GM21825 (cell line): ENCODE results near the gene FAS.

ENCODE experiments used
- ATAC-seq: cut with Tn5 transposase; IDR thresholded peaks from one replicate; pipeline ENCODE4 v1.9.1; 2021; ENCODE audit warnings: mild to moderate bottlenecking, moderate library complexity; ENCODE audit not compliant: unreplicated experiment

FAS gene

GRCh38 chr10:88990384-88991160 is at the start of gene FAS:
TSS of gene FAS (plus strand) at chr10:88990798. CDS start at chr10:88990877, 79 bp downstream.
- peak; percentile 63 for ATAC-seq

- ATAC-seq = no peak
Observed at GRCh38 chr10:88941026-88941425, 49.6 kb upstream of the FAS start.

GRCh38 chr10:88943778-88944177 is 46.8 kb upstream of the FAS start:
- ATAC-seq = no peak

- ATAC-seq = peak; percentile 59
Observed at GRCh38 chr10:88944813-88945212, 45.8 kb upstream of the FAS start.

- ATAC-seq = no peak
Observed at GRCh38 chr10:88946200-88946599, 44.4 kb upstream of the FAS start.

- ATAC-seq = no peak
Observed at GRCh38 chr10:88946965-88947590, 43.5 kb upstream of the FAS start.

GRCh38 chr10:88949051-88949450 is 41.5 kb upstream of the FAS start:
- ATAC-seq = no peak

- ATAC-seq = no peak
Observed at GRCh38 chr10:88949912-88950837, 40.4 kb upstream of the FAS start.

GRCh38 chr10:88952647-88953111 is 37.9 kb upstream of the FAS start, which contains the start of gene ACTA2:
TSS of gene ACTA2 (minus strand) at chr10:88952773. CDS start at chr10:88948930, 3,843 bp downstream.
- no peak for ATAC-seq

- ATAC-seq = no peak
Observed at GRCh38 chr10:88953662-88954061, 36.9 kb upstream of the FAS start.

GRCh38 chr10:88954458-88955083 is 36.0 kb upstream of the FAS start:
- ATAC-seq = no peak

GRCh38 chr10:88957381-88957780 is 33.2 kb upstream of the FAS start:
- ATAC-seq = no peak

GRCh38 chr10:88958721-88959120 is 31.9 kb upstream of the FAS start:
- ATAC-seq = no peak

- no peak for ATAC-seq
Observed at GRCh38 chr10:88960802-88961201, 29.8 kb upstream of the FAS start.

GRCh38 chr10:88961266-88961665 is 29.3 kb upstream of the FAS start:
- ATAC-seq = no peak

GRCh38 chr10:88962336-88962735 is 28.3 kb upstream of the FAS start:
- no peak for ATAC-seq

GRCh38 chr10:88963318-88963717 is 27.3 kb upstream of the FAS start:
- ATAC-seq = no peak

GRCh38 chr10:88964360-88964759 is 26.2 kb upstream of the FAS start:
- no peak for ATAC-seq

GRCh38 chr10:88964869-88965415 is 25.7 kb upstream of the FAS start:
- ATAC-seq = no peak

GRCh38 chr10:88966797-88967196 is 23.8 kb upstream of the FAS start:
- no peak for ATAC-seq
